Measurements from ENCODE around the gene ELAVL3. TPM values are rescaled to one million over a fixed set of nuclear protein-coding genes. Genes with fewer than 3 reads are reported as not detected.
A peak's percentile ranks its signal among the peaks of the same experiment; 100 is the strongest.

ELAVL3 gene
- total RNA-seq, 1 experiment from 2014 or later = not detected

GRCh38 chr19:11495885-11496284, 15.0 kb upstream of the ELAVL3 start:
- no peaks in the 10 kb centered on the region for H3K4me1 Mint-ChIP-seq (ENCODE audit: insufficient read depth, unreplicated experiment)
- BruUV-seq (replicated peaks) = no TSS peak
- H3K9me3 Mint-ChIP-seq (ENCODE audit: unreplicated experiment) = no peaks in the 10 kb centered on the region
- no peak for TF ChIP-seq CTCF (IDR thresholded peaks at IDR 0.05; ENCODE audit: unreplicated experiment)
- H3K27ac Mint-ChIP-seq (ENCODE audit: low read depth, unreplicated experiment) = no peak overlapping the region
- no peak for DNase-seq (ENCODE audit: unreplicated experiment)
- CTCF ChIA-PET = interaction anchor here (0.7 to 1.2 kb wide), 2 partner anchors 11 to 51 kb away, joined by 3 to 4 read pairs; no protein-coding TSS in a partner anchor
- POLR2A ChIA-PET = no interaction called here
- no peaks in the 10 kb centered on the region for H3K27me3 Mint-ChIP-seq (ENCODE audit: insufficient read depth, unreplicated experiment)
- H3K4me3 Mint-ChIP-seq (ENCODE audit: unreplicated experiment) = no peak overlapping the region
- intact Hi-C loops (cut with micrococcal nuclease) = loop anchor here (1.0 to 5.0 kb wide), 2 partner anchors 91 to 646 kb away; partner anchors contain the start of gene ZNF20
- peaks cover 14% of the 10 kb centered on the region for H3K36me3 Mint-ChIP-seq (ENCODE audit: insufficient read depth, unreplicated experiment)

- no peak for TF ChIP-seq CTCF (IDR thresholded peaks at IDR 0.05; ENCODE audit: unreplicated experiment)
- CTCF ChIA-PET = interaction anchor here (0.7 to 1.2 kb wide), 2 partner anchors 10 to 51 kb away, joined by 3 to 4 read pairs; no protein-coding TSS in a partner anchor
- intact Hi-C loops (cut with micrococcal nuclease) = loop anchor here (5.0 kb wide), 1 partner anchor 647 kb away; the partner anchor contains the start of gene ZNF20
- DNase-seq (ENCODE audit: unreplicated experiment) = no peak
- POLR2A ChIA-PET = no interaction called here
- Mint-ChIP-seq H3K36me3 (ENCODE audit: insufficient read depth, unreplicated experiment) (peaks cover 14% of the 10 kb centered on the region), H3K4me3 (ENCODE audit: unreplicated experiment) (no peak overlapping the region), H3K4me1 (ENCODE audit: insufficient read depth, unreplicated experiment) (no peaks in the 10 kb centered on the region), H3K27me3 (ENCODE audit: insufficient read depth, unreplicated experiment) (no peaks in the 10 kb centered on the region), H3K9me3 (ENCODE audit: unreplicated experiment) (no peaks in the 10 kb centered on the region), H3K27ac (ENCODE audit: low read depth, unreplicated experiment) (peak overlapping the region; percentile 36)
- BruUV-seq (replicated peaks) = no TSS peak
Observed at GRCh38 chr19:11495481-11495880, 14.6 kb upstream of the ELAVL3 start.

GRCh38 chr19:11494634-11495285, 13.9 kb upstream of the ELAVL3 start:
- POLR2A ChIA-PET = no interaction called here
- CTCF ChIA-PET = interaction anchor here (0.6 to 1.6 kb wide), 3 partner anchors 8 to 93 kb away, joined by 3 to 5 read pairs (median 4); no protein-coding TSS in a partner anchor
- H3K36me3 Mint-ChIP-seq (ENCODE audit: insufficient read depth, unreplicated experiment) = peaks cover 14% of the 10 kb centered on the region
- H3K4me1 Mint-ChIP-seq (ENCODE audit: insufficient read depth, unreplicated experiment) = no peaks in the 10 kb centered on the region
- no TSS peak for BruUV-seq (replicated peaks)
- TF ChIP-seq CTCF (IDR thresholded peaks at IDR 0.05; ENCODE audit: unreplicated experiment) = no peak
- intact Hi-C loops (cut with micrococcal nuclease) = loop anchor here (5.0 kb wide), 1 partner anchor 648 kb away; the partner anchor contains the start of gene ZNF20
- H3K27ac Mint-ChIP-seq (ENCODE audit: low read depth, unreplicated experiment) = peak overlapping the region; percentile 36
- H3K4me3 Mint-ChIP-seq (ENCODE audit: unreplicated experiment) = no peak overlapping the region
- H3K9me3 Mint-ChIP-seq (ENCODE audit: unreplicated experiment) = no peaks in the 10 kb centered on the region
- no peaks in the 10 kb centered on the region for H3K27me3 Mint-ChIP-seq (ENCODE audit: insufficient read depth, unreplicated experiment)
- no peak for DNase-seq (ENCODE audit: unreplicated experiment)

- CTCF ChIA-PET = no interaction called here
- no TSS peak for BruUV-seq (replicated peaks)
- POLR2A ChIA-PET = no interaction called here
- H3K9me3 Mint-ChIP-seq (ENCODE audit: unreplicated experiment) = no peaks in the 10 kb centered on the region
- peaks cover 7% of the 10 kb centered on the region for H3K36me3 Mint-ChIP-seq (ENCODE audit: insufficient read depth, unreplicated experiment)
- intact Hi-C loops (cut with micrococcal nuclease) = no loop called here
- H3K4me1 Mint-ChIP-seq (ENCODE audit: insufficient read depth, unreplicated experiment) = peaks cover 6% of the 10 kb centered on the region
- no peak for DNase-seq (ENCODE audit: unreplicated experiment)
- no peaks in the 10 kb centered on the region for H3K27me3 Mint-ChIP-seq (ENCODE audit: insufficient read depth, unreplicated experiment)
- H3K4me3 Mint-ChIP-seq (ENCODE audit: unreplicated experiment) = no peak overlapping the region
- no peak for TF ChIP-seq CTCF (IDR thresholded peaks at IDR 0.05; ENCODE audit: unreplicated experiment)
- no peak overlapping the region for H3K27ac Mint-ChIP-seq (ENCODE audit: low read depth, unreplicated experiment)
Observed at GRCh38 chr19:11489378-11489777, 8.5 kb upstream of the ELAVL3 start.

All from MCF 10A (cell line).